ENCODE measurements around the gene DOCK4.

The DOCK4 gene

GRCh38 chr7:112021379-112022044 lies 184.7 kb downstream of the DOCK4 start:
- Histone ChIP-seq H3K9me3 (ENCODE audit: insufficient read depth, low read depth, low read length) (no peaks in the 10 kb centered on the region), H3K9ac (ENCODE audit: low read depth, low read length, poor library complexity, severe bottlenecking) (no peak overlapping the region), H3K36me3 (ENCODE audit: insufficient read depth, low read length) (no peaks in the 10 kb centered on the region), H3K4me3 (ENCODE audit: low read length, poor library complexity, severe bottlenecking) (no peak overlapping the region), H3K79me2 (ENCODE audit: insufficient read depth, low read length) (no peaks in the 10 kb centered on the region), H4K20me1 (ENCODE audit: insufficient read depth, low read length, poor library complexity, severe bottlenecking) (no peaks in the 10 kb centered on the region), H3K9me2 (replicated peaks; ENCODE audit: low read depth, low read length) (no peaks in the 10 kb centered on the region), H2AFZ (ENCODE audit: low read length) (no peak overlapping the region), H3F3A (ENCODE audit: low read depth) (no peaks in the 10 kb centered on the region), H3K4me1 (ENCODE audit: insufficient read depth, low read length, poor library complexity, severe bottlenecking) (no peaks in the 10 kb centered on the region), H3K27me3 (ENCODE audit: insufficient read depth, low read length, poor library complexity, severe bottlenecking) (no peaks in the 10 kb centered on the region), H3K4me2 (ENCODE audit: low read depth, low read length, poor library complexity, severe bottlenecking) (no peak overlapping the region)
- TF ChIP-seq CTCF (conservative IDR thresholded peaks at IDR 0.05; ENCODE audit: low read length), result no peak
- TF ChIP-seq EZH2phosphoT487 (IDR thresholded peaks at IDR 0.05; ENCODE audit: borderline replicate concordance), result no peak

GRCh38 chr7:112020800-112021199 lies 185.4 kb downstream of the DOCK4 start:
- Histone ChIP-seq H3K9ac (ENCODE audit: low read depth, low read length, poor library complexity, severe bottlenecking) (no peak overlapping the region), H3K4me1 (ENCODE audit: insufficient read depth, low read length, poor library complexity, severe bottlenecking) (no peaks in the 10 kb centered on the region), H3K79me2 (ENCODE audit: insufficient read depth, low read length) (no peaks in the 10 kb centered on the region), H3K4me3 (ENCODE audit: low read length, poor library complexity, severe bottlenecking) (no peak overlapping the region), H4K20me1 (ENCODE audit: insufficient read depth, low read length, poor library complexity, severe bottlenecking) (no peaks in the 10 kb centered on the region), H2AFZ (ENCODE audit: low read length) (no peak overlapping the region), H3K27me3 (ENCODE audit: insufficient read depth, low read length, poor library complexity, severe bottlenecking) (no peaks in the 10 kb centered on the region), H3K4me2 (ENCODE audit: low read depth, low read length, poor library complexity, severe bottlenecking) (no peak overlapping the region), H3K9me2 (replicated peaks; ENCODE audit: low read depth, low read length) (no peaks in the 10 kb centered on the region), H3F3A (ENCODE audit: low read depth) (no peaks in the 10 kb centered on the region), H3K36me3 (ENCODE audit: insufficient read depth, low read length) (no peaks in the 10 kb centered on the region), H3K9me3 (ENCODE audit: insufficient read depth, low read depth, low read length) (no peaks in the 10 kb centered on the region)
- TF ChIP-seq CTCF (conservative IDR thresholded peaks at IDR 0.05; ENCODE audit: low read length) (0 out of 2 replicates have a peak, but pooled peaks have one; percentile 10), EZH2phosphoT487 (IDR thresholded peaks at IDR 0.05; ENCODE audit: borderline replicate concordance) (no peak)

GRCh38 chr7:112019932-112020331 lies 186.3 kb downstream of the DOCK4 start:
- Histone ChIP-seq H3K4me1 (ENCODE audit: insufficient read depth, low read length, poor library complexity, severe bottlenecking) (no peaks in the 10 kb centered on the region), H4K20me1 (ENCODE audit: insufficient read depth, low read length, poor library complexity, severe bottlenecking) (no peaks in the 10 kb centered on the region), H3K79me2 (ENCODE audit: insufficient read depth, low read length) (no peaks in the 10 kb centered on the region), H3K9me3 (ENCODE audit: insufficient read depth, low read depth, low read length) (no peaks in the 10 kb centered on the region), H3K9me2 (replicated peaks; ENCODE audit: low read depth, low read length) (no peaks in the 10 kb centered on the region), H3K27me3 (ENCODE audit: insufficient read depth, low read length, poor library complexity, severe bottlenecking) (no peaks in the 10 kb centered on the region), H3K4me3 (ENCODE audit: low read length, poor library complexity, severe bottlenecking) (no peak overlapping the region), H3K36me3 (ENCODE audit: insufficient read depth, low read length) (no peaks in the 10 kb centered on the region), H3F3A (ENCODE audit: low read depth) (no peaks in the 10 kb centered on the region), H3K9ac (ENCODE audit: low read depth, low read length, poor library complexity, severe bottlenecking) (no peak overlapping the region), H2AFZ (ENCODE audit: low read length) (no peak overlapping the region), H3K4me2 (ENCODE audit: low read depth, low read length, poor library complexity, severe bottlenecking) (no peak overlapping the region)
- TF ChIP-seq CTCF (conservative IDR thresholded peaks at IDR 0.05; ENCODE audit: low read length), result no peak
